Measurements from ENCODE around the gene ADGRD2. TPM values are rescaled to one million over a fixed set of nuclear protein-coding genes. Genes with fewer than 3 reads are reported as not detected.

Gene ADGRD2
- polyA plus RNA-seq, 4 donors = not detected

GRCh38 chr9:124427281-124427680, 23.0 kb upstream of the ADGRD2 start:
- no peak for FAIRE-seq
- Histone ChIP-seq H3K36me3 (ENCODE audit: control insufficient read depth in 3 of 3, insufficient read depth in 2 of 3, low read depth in 1 of 3, low read length in 3 of 3) (no peaks in the 10 kb centered on the region), H3K27ac (ENCODE audit: low read depth in 1 of 3, low read length in 2 of 3) (no peak overlapping the region), H3K4me1 (ENCODE audit: control insufficient read depth in 3 of 3, insufficient read depth in 2 of 3, low read depth in 1 of 3, low read length in 2 of 3) (peaks cover 0 to 4% (median 0%) of the 10 kb centered on the region in 3 donors), H3K4me3 (ENCODE audit: low read depth in 1 of 3, low read length in 3 of 3) (no peak overlapping the region), H3K27me3 (ENCODE audit: control insufficient read depth in 3 of 3, insufficient read depth in 3 of 3, low read length in 3 of 3) (peaks cover 0 to 12% (median 0%) of the 10 kb centered on the region in 3 donors), H3K9me3 (ENCODE audit: control insufficient read depth in 2 of 2, insufficient read depth in 1 of 2, low read depth in 1 of 2, low read length in 1 of 2) (no peaks in the 10 kb centered on the region)
- WGBS, 3 donors = 51 to 66% (median 65%) methylated on average over 4 of the region's 4 CpGs
- DNase-seq = no peak

- 75 to 77% (median 77%) methylated on average over 28 of the region's 28 CpGs for WGBS, 3 donors
- Histone ChIP-seq H3K4me3 (ENCODE audit: low read depth in 1 of 3, low read length in 3 of 3) (no peak overlapping the region), H3K9me3 (ENCODE audit: control insufficient read depth in 2 of 2, insufficient read depth in 1 of 2, low read depth in 1 of 2, low read length in 1 of 2) (no peaks in the 10 kb centered on the region), H3K27me3 (ENCODE audit: control insufficient read depth in 3 of 3, insufficient read depth in 3 of 3, low read length in 3 of 3) (peaks cover 0 to 4% (median 0%) of the 10 kb centered on the region in 3 donors), H3K36me3 (ENCODE audit: control insufficient read depth in 3 of 3, insufficient read depth in 2 of 3, low read depth in 1 of 3, low read length in 3 of 3) (no peaks in the 10 kb centered on the region), H3K27ac (ENCODE audit: low read depth in 1 of 3, low read length in 2 of 3) (no peak overlapping the region), H3K4me1 (ENCODE audit: control insufficient read depth in 3 of 3, insufficient read depth in 2 of 3, low read depth in 1 of 3, low read length in 2 of 3) (peaks cover 0 to 4% (median 0%) of the 10 kb centered on the region in 3 donors)
- no peak for DNase-seq
- no peak for FAIRE-seq
Observed at GRCh38 chr9:124428751-124429529, 21.3 kb upstream of the ADGRD2 start.

DNA sequence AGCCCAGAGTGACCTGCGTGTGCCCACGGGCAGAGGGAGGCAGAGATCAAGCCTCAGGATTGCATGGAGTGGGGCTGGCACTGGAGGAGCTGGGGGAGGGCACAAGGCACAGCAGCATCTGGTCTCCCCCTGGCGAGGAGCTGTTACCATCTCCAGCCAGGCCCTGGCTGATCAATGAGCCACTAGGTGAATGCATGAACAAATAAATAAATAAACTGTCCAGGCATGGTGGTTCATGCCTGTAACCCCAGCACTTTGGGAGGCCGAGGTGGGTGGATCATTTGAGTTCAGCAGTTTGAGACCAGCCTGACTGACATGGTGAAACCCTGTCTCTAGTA, 20.8 kb upstream of the ADGRD2 start:
- FAIRE-seq (no peak), DNase-seq (no peak)
- Histone ChIP-seq H3K9me3 (ENCODE audit: control insufficient read depth in 2 of 2, insufficient read depth in 1 of 2, low read depth in 1 of 2, low read length in 1 of 2) (no peaks in the 10 kb centered on the region), H3K4me1 (ENCODE audit: control insufficient read depth in 3 of 3, insufficient read depth in 2 of 3, low read depth in 1 of 3, low read length in 2 of 3) (peaks cover 0 to 4% (median 0%) of the 10 kb centered on the region in 3 donors), H3K4me3 (ENCODE audit: low read depth in 1 of 3, low read length in 3 of 3) (no peak overlapping the region), H3K27ac (ENCODE audit: low read depth in 1 of 3, low read length in 2 of 3) (no peak overlapping the region), H3K36me3 (ENCODE audit: control insufficient read depth in 3 of 3, insufficient read depth in 2 of 3, low read depth in 1 of 3, low read length in 3 of 3) (no peaks in the 10 kb centered on the region), H3K27me3 (ENCODE audit: control insufficient read depth in 3 of 3, insufficient read depth in 3 of 3, low read length in 3 of 3) (no peaks in the 10 kb centered on the region)
- WGBS, 3 donors = 30 to 76% (median 53%) methylated on average over 4 of the region's 4 CpGs

DNA sequence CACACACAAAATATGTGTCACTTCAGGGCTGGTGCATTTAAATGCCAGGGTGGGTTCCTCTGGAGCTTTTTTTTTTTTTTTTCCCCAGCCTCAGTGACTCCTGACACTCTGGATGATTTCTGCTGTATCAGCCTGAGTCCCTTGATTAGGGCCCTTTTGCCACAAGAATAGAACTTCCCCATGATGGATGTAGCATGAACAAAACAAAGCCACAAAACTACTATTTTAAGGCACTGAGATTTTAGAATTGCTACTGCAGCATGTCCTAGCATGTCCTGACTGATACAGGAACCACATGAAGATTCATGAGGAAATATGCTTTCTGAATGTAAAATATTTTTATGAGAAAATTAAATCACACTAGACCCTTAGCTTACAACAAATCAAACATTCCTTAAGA, 13.9 kb upstream of the ADGRD2 start:
- Histone ChIP-seq H3K36me3 (ENCODE audit: control insufficient read depth in 3 of 3, insufficient read depth in 2 of 3, low read depth in 1 of 3, low read length in 3 of 3) (no peaks in the 10 kb centered on the region), H3K9me3 (ENCODE audit: control insufficient read depth in 2 of 2, insufficient read depth in 1 of 2, low read depth in 1 of 2, low read length in 1 of 2) (peaks cover 0 to 9% of the 10 kb centered on the region in 2 donors), H3K4me1 (ENCODE audit: control insufficient read depth in 3 of 3, insufficient read depth in 2 of 3, low read depth in 1 of 3, low read length in 2 of 3) (peaks cover 0 to 3% (median 0%) of the 10 kb centered on the region in 3 donors), H3K27me3 (ENCODE audit: control insufficient read depth in 3 of 3, insufficient read depth in 3 of 3, low read length in 3 of 3) (peaks cover 0 to 2% (median 0%) of the 10 kb centered on the region in 3 donors), H3K4me3 (ENCODE audit: low read depth in 1 of 3, low read length in 3 of 3) (no peak overlapping the region), H3K27ac (ENCODE audit: low read depth in 1 of 3, low read length in 2 of 3) (no peak overlapping the region)
- DNase-seq = no peak
- FAIRE-seq = no peak

DNA sequence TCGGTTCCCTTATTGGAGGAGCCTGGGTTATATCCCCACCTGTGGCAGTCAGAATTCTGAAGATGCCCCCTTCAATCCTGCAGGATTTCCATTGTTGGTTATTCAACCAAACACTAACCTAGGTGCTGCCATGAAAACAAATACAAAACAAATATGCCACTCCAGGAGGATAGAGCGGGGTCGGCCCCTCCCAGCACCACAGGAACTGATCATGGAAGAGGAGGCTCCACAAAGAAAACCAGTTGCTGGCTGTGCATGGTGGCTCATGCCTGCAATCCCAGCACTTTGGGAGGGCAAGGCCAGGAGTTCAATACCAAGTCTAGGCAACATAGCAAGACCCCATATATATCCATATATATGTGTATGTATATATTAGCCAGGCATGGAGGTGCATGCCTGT, 13.2 kb upstream of the ADGRD2 start:
- no peak overlapping the region for H3K27ac ChIP-seq (ENCODE audit: low read depth in 1 of 3, low read length in 2 of 3)
- 89 to 96% (median 95%) methylated on average over 3 of the region's 3 CpGs for WGBS, 3 donors
- no peak for DNase-seq

GRCh38 chr9:124438091-124438490, 12.2 kb upstream of the ADGRD2 start:
- no peak for FAIRE-seq
- Histone ChIP-seq H3K27ac (ENCODE audit: low read depth in 1 of 3, low read length in 2 of 3) (no peak overlapping the region), H3K27me3 (ENCODE audit: control insufficient read depth in 3 of 3, insufficient read depth in 3 of 3, low read length in 3 of 3) (peaks cover 0 to 2% (median 0%) of the 10 kb centered on the region in 3 donors), H3K9me3 (ENCODE audit: control insufficient read depth in 2 of 2, insufficient read depth in 1 of 2, low read depth in 1 of 2, low read length in 1 of 2) (peaks cover 0 to 12% of the 10 kb centered on the region in 2 donors), H3K4me3 (ENCODE audit: low read depth in 1 of 3, low read length in 3 of 3) (no peak overlapping the region), H3K36me3 (ENCODE audit: control insufficient read depth in 3 of 3, insufficient read depth in 2 of 3, low read depth in 1 of 3, low read length in 3 of 3) (no peaks in the 10 kb centered on the region), H3K4me1 (ENCODE audit: control insufficient read depth in 3 of 3, insufficient read depth in 2 of 3, low read depth in 1 of 3, low read length in 2 of 3) (no peaks in the 10 kb centered on the region)
- DNase-seq = no peak
- WGBS, 3 donors = 84 to 89% (median 88%) methylated on average over 9 of the region's 9 CpGs

More for the DNA sequence above, 13.2 kb upstream of the ADGRD2 start:
- FAIRE-seq = no peak
- Histone ChIP-seq H3K27me3 (ENCODE audit: control insufficient read depth in 3 of 3, insufficient read depth in 3 of 3, low read length in 3 of 3) (peaks cover 0 to 2% (median 0%) of the 10 kb centered on the region in 3 donors), H3K4me3 (ENCODE audit: low read depth in 1 of 3, low read length in 3 of 3) (no peak overlapping the region), H3K4me1 (ENCODE audit: control insufficient read depth in 3 of 3, insufficient read depth in 2 of 3, low read depth in 1 of 3, low read length in 2 of 3) (no peaks in the 10 kb centered on the region), H3K36me3 (ENCODE audit: control insufficient read depth in 3 of 3, insufficient read depth in 2 of 3, low read depth in 1 of 3, low read length in 3 of 3) (no peaks in the 10 kb centered on the region), H3K9me3 (ENCODE audit: control insufficient read depth in 2 of 2, insufficient read depth in 1 of 2, low read depth in 1 of 2, low read length in 1 of 2) (peaks cover 0 to 9% of the 10 kb centered on the region in 2 donors)

DNA sequence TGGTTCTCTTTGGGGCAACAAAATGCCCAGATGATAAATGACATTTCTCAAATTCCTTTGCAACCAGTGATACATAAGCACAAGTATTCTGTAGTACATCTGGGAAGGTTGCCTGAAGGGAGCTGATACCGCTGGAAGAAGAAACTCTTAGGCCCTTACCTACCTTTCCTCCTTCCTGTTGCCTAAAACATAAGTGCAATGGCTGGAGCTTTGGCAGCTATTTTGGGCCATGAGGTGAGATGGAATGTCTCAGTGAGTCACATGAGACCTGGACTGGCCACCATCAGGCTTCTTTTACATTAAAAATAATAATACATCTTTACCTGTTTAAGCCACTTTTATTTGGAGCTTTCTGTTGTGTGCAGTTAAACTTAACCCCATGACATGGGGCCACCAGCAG, 11.2 kb upstream of the ADGRD2 start:
- H3K9me3 ChIP-seq (ENCODE audit: control insufficient read depth in 2 of 2, insufficient read depth in 1 of 2, low read depth in 1 of 2, low read length in 1 of 2) = peaks cover 0 to 12% of the 10 kb centered on the region in 2 donors
- H3K36me3 ChIP-seq (ENCODE audit: control insufficient read depth in 3 of 3, insufficient read depth in 2 of 3, low read depth in 1 of 3, low read length in 3 of 3) = no peaks in the 10 kb centered on the region
- DNase-seq = no peak
- 90 to 94% (median 93%) methylated on average over 1 of the region's 1 CpG for WGBS, 3 donors
- no peak for FAIRE-seq
- peaks cover 0 to 2% (median 0%) of the 10 kb centered on the region in 3 donors for H3K27me3 ChIP-seq (ENCODE audit: control insufficient read depth in 3 of 3, insufficient read depth in 3 of 3, low read length in 3 of 3)
- no peaks in the 10 kb centered on the region for H3K4me1 ChIP-seq (ENCODE audit: control insufficient read depth in 3 of 3, insufficient read depth in 2 of 3, low read depth in 1 of 3, low read length in 2 of 3)
- no peak overlapping the region for H3K27ac ChIP-seq (ENCODE audit: low read depth in 1 of 3, low read length in 2 of 3)
- no peak overlapping the region for H3K4me3 ChIP-seq (ENCODE audit: low read depth in 1 of 3, low read length in 3 of 3)

DNA sequence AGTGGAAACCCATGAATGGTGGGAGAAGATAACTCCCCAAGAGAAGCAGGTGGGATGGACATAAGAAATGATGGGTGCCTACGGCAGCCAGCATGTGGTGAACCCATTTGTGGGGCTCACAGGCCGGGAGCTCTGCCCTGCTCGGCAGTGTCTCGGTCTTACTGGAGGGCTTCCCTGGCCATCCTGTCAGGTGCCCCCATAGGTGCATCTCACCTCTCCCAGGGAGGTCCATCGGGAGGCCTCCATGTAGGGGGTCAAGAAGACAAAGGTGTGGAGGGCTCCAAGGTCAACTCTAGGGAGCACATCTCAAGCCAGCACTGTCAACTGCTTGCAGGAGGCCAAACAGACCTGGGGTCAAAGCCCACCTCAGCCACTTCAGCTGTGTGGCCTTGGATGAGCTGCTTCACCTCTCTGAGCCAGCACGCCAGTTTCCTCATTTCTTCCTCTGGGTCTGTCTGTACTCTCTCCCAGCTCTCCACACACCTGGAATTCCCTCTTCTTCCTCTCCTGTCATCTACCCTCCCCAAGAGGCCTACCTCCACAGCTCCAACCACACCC, 10.5 kb upstream of the ADGRD2 start:
- DNase-seq (no peak), FAIRE-seq (no peak)
- H3K4me3 ChIP-seq (ENCODE audit: low read depth in 1 of 3, low read length in 3 of 3) = no peak overlapping the region
- peaks cover 0 to 12% of the 10 kb centered on the region in 2 donors for H3K9me3 ChIP-seq (ENCODE audit: control insufficient read depth in 2 of 2, insufficient read depth in 1 of 2, low read depth in 1 of 2, low read length in 1 of 2)
- no peaks in the 10 kb centered on the region for H3K36me3 ChIP-seq (ENCODE audit: control insufficient read depth in 3 of 3, insufficient read depth in 2 of 3, low read depth in 1 of 3, low read length in 3 of 3)
- H3K27me3 ChIP-seq (ENCODE audit: control insufficient read depth in 3 of 3, insufficient read depth in 3 of 3, low read length in 3 of 3) = peaks cover 0 to 2% (median 0%) of the 10 kb centered on the region in 3 donors
- H3K27ac ChIP-seq (ENCODE audit: low read depth in 1 of 3, low read length in 2 of 3) = no peak overlapping the region
- WGBS, 3 donors = 83 to 96% (median 88%) methylated on average over 6 of the region's 6 CpGs
- no peaks in the 10 kb centered on the region for H3K4me1 ChIP-seq (ENCODE audit: control insufficient read depth in 3 of 3, insufficient read depth in 2 of 3, low read depth in 1 of 3, low read length in 2 of 3)
